Vagina (tissue), 2 donors: ENCODE results near the gene SLC25A19. TPM values are rescaled to one million over a fixed set of nuclear protein-coding genes. Genes with fewer than 3 reads are reported as not detected.
A peak's percentile ranks its signal among the peaks of the same experiment; 100 is the strongest.

Experiments used
- DNase-seq, 2 donors: peaks; one replicate each; pipeline ENCODE4 v3.0.0-alpha.2; 2017; ENCODE audit errors: extremely low spot score in 2 of 2
- H3K27ac ChIP-seq: fragments of 200-600 bp; sonication (generic); one replicate; pipeline ENCODE4 v1.5.1; 2019
- H3K27me3 ChIP-seq: fragments of 200-600 bp; sonication (generic); one replicate; pipeline ENCODE4 v1.5.1; 2019
- H3K36me3 ChIP-seq, 2 donors: fragments of 200-600 bp; sonication (generic); one replicate each; pipeline ENCODE4 v1.5.1; 2017 to 2019
- H3K4me1 ChIP-seq: fragments of 200-600 bp; sonication (generic); one replicate; pipeline ENCODE4 v1.5.1; 2019
- H3K4me3 ChIP-seq, 2 donors: fragments of 200-600 bp; sonication (generic); 1 replicate in 1 of 2; 2 replicates in 1 of 2; pipeline ENCODE4 v1.5.1; 2016 to 2019
- H3K9me3 ChIP-seq: fragments of 200-600 bp; sonication (generic); one replicate; pipeline ENCODE4 v1.5.1; 2019
- POLR2A ChIP-seq, 2 donors: fragments of 450-650 bp; IDR thresholded peaks; one replicate each; pipeline ENCODE4 v1.6.1; 2017; ENCODE audit warnings: antibody characterized with exemption in 2 of 2, mild to moderate bottlenecking in 2 of 2, moderate library complexity in 2 of 2
- POLR2AphosphoS5 ChIP-seq, 2 donors: sonication (generic); formaldehyde crosslinking; IDR thresholded peaks; one replicate each; pipeline ENCODE4 v1.9.0; 2017; ENCODE audit warnings: antibody characterized with exemption in 2 of 2, mild to moderate bottlenecking in 2 of 2, low read depth in 1 of 2; ENCODE audit not compliant: insufficient read depth in 1 of 2
- intact Hi-C: fragments of 100-400 bp; cut with DNase I; formaldehyde crosslinking; loops from one replicate; pipeline ENCODE4 v1.15.1; 2023
- total RNA-seq: library from RNA; depleted of rRNA; stranded (reverse); fragments of >200 nt; gene quantifications from one replicate; pipeline ENCODE4 v1.2.3, GENCODE V29; 2016
- TF ChIP-seq, protein P1 (sequence below), 3 experiments: fragments of 450-650 bp in 2 of 3; fragments of 200-600 bp in 1 of 3; sonication (generic) in 1 of 3; IDR thresholded peaks; one replicate each; pipeline ENCODE4 v1.5.1; 2017 to 2019; ENCODE audit warnings: antibody characterized with exemption in 3 of 3, mild to moderate bottlenecking in 2 of 3, moderate library complexity in 2 of 3

The SLC25A19 gene
- total RNA-seq, 1 donor from 2014 or later, result 16.7 TPM

DNA sequence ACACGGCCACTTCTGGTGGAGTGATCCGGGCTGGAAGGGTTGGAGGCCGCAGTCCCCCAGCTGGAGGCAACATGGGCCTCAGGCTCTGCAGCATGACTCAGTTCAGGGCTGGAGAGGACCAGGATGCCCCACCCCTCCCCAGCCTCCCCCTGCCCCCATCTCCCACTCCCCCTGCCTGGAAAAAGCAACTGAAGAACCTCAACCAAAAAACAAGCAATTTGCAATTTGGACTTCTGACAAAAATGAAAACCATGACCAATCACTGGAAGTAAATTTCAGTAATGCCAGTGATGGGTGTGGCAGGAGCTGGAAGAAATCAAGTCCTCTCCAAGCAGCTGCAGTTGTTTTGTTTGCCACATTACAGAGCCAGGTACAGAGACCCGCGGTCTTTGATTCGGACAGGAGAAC, 11.6 kb downstream of the SLC25A19 start:
- Histone ChIP-seq H3K4me3 (no peak overlapping the region), H3K27ac (no peak overlapping the region), H3K9me3 (no peaks in the 10 kb centered on the region), H3K36me3 (peaks cover 0 to 4% of the 10 kb centered on the region in 2 donors), H3K27me3 (no peaks in the 10 kb centered on the region), H3K4me1 (peaks cover 2% of the 10 kb centered on the region)
- no peak for TF ChIP-seq POLR2AphosphoS5 (IDR thresholded peaks at IDR 0.05; ENCODE audit: insufficient read depth in 1 of 2, low read depth in 1 of 2)
- TF ChIP-seq POLR2A (IDR thresholded peaks at IDR 0.05), result no peak
- DNase-seq, result no peak
- intact Hi-C loops, result no loop called here

DNA sequence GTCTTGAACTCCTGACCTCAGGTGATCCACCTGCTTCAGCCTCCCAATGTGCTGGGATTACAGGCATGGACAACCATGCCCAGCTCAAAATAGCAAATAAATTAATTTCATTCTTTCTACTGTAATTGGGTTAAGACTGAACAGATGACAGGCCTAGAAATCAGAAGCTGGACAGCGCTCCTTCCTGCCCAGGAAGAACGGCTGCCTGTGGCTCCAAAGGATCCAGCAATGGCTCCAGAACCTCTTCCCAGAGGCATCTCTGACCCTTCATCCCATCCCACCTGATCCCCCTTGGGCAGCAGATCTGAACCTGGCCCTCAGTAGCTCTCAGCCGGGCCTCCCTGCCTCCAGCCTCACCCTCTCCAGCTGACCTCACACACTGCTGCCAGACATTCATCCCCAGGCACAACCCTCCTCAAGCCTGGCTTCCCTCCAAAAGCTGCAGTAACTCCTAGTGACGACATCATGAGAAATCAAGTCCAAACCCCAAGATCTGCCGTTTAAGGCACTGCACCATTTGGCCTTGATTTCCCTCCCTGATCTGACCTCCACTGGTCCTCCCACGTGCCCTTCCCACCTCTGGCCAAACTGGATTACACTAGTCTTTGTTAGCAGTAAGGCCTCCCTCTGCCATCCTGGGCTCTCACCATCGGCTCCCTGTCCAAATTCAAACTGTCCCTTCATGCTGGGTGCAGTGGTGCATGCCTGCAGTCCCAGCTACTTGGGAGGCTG, 15.1 kb downstream of the SLC25A19 start:
- H3K27me3 ChIP-seq, result no peaks in the 10 kb centered on the region
- no peaks in the 10 kb centered on the region for H3K9me3 ChIP-seq
- TF ChIP-seq, protein P1, sequence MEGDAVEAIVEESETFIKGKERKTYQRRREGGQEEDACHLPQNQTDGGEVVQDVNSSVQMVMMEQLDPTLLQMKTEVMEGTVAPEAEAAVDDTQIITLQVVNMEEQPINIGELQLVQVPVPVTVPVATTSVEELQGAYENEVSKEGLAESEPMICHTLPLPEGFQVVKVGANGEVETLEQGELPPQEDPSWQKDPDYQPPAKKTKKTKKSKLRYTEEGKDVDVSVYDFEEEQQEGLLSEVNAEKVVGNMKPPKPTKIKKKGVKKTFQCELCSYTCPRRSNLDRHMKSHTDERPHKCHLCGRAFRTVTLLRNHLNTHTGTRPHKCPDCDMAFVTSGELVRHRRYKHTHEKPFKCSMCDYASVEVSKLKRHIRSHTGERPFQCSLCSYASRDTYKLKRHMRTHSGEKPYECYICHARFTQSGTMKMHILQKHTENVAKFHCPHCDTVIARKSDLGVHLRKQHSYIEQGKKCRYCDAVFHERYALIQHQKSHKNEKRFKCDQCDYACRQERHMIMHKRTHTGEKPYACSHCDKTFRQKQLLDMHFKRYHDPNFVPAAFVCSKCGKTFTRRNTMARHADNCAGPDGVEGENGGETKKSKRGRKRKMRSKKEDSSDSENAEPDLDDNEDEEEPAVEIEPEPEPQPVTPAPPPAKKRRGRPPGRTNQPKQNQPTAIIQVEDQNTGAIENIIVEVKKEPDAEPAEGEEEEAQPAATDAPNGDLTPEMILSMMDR (IDR thresholded peaks at IDR 0.05), result no peak
- no peak for TF ChIP-seq POLR2AphosphoS5 (IDR thresholded peaks at IDR 0.05; ENCODE audit: insufficient read depth in 1 of 2, low read depth in 1 of 2)
- TF ChIP-seq POLR2A (IDR thresholded peaks at IDR 0.05), result no peak
- H3K27ac ChIP-seq, result no peak overlapping the region
- H3K4me3 ChIP-seq, result no peak overlapping the region
- no peak for DNase-seq
- no peaks in the 10 kb centered on the region for H3K36me3 ChIP-seq
- peaks cover 23% of the 10 kb centered on the region for H3K4me1 ChIP-seq
- intact Hi-C loops, result no loop called here

DNA sequence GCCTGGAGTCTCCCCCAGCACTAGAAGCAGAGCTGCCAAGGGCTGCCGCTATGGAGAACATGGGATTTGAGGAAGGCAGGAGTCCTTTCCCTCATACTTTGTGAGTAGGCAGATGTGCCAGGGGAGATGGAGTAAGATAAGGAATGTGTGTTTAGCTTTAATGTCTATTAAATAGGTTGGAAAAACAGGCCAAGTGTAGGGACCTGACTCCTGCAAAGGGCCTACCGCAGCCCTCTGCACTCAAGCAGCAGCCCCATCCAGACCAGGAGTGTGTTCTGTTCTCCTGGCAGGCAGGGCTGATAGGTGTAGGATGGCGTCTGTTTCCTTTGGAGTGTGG, 16.4 kb downstream of the SLC25A19 start:
- Histone ChIP-seq H3K27me3 (no peaks in the 10 kb centered on the region), H3K4me1 (peaks cover 23% of the 10 kb centered on the region), H3K9me3 (no peaks in the 10 kb centered on the region), H3K27ac (no peak overlapping the region), H3K36me3 (no peaks in the 10 kb centered on the region), H3K4me3 (no peak overlapping the region)
- DNase-seq, result no peak
- intact Hi-C loops, result no loop called here
- TF ChIP-seq, protein P1 (IDR thresholded peaks at IDR 0.05), result no peak
- TF ChIP-seq POLR2A (IDR thresholded peaks at IDR 0.05), result no peak
- TF ChIP-seq POLR2AphosphoS5 (IDR thresholded peaks at IDR 0.05; ENCODE audit: insufficient read depth in 1 of 2, low read depth in 1 of 2), result no peak

DNA sequence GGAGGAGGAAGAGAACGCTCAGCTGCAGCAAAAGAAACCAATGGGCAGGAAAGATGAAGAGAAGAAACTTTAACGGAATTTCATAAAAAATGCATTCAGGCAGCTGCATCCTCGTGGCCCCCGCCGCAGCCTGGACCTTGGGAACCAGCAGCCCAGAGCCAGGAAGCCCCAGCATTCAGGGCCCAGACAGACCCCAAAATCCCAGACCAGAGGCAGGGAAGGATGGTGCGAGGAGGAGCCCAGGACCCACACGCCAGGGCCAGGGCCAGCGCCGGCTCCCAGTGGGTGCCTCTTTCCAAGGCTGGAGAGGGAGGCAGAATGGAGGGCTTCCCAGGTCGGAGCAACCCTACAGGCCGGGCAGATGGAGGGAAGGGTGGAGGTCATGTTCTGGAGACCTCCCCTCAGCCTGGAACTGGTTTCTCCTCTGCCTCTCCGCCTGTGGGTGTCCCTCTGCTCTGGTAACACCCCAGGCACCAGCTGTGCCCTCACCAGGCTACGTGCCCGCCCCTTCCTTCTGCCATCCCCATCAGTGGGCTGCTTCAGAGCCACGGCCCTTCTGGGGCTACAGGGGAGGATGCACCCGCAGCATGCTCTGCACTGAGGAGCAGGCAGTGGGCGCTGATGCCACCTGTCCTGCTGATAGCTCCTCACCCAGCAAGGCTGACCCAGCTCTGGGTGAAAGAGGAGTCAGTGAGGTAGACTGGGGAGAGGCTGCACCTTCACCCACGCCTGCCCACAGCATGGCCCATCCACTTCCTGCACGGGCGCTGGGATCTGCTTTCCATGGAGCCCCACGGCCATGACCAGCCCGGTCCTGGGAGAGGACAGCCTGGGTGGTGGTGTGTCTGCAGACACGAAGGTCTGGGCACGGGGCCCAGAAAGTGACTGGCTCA, 17.0 kb downstream of the SLC25A19 start:
- Histone ChIP-seq H3K9me3 (no peaks in the 10 kb centered on the region), H3K4me3 (peak overlapping the region; percentile 76 to 88), H3K27ac (peak overlapping the region; percentile 78), H3K27me3 (no peaks in the 10 kb centered on the region), H3K4me1 (peaks cover 23% of the 10 kb centered on the region), H3K36me3 (no peaks in the 10 kb centered on the region)
- no peak for DNase-seq
- TF ChIP-seq POLR2AphosphoS5 (IDR thresholded peaks at IDR 0.05; ENCODE audit: insufficient read depth in 1 of 2, low read depth in 1 of 2) (no peak), POLR2A (IDR thresholded peaks at IDR 0.05) (no peak)
- TF ChIP-seq, protein P1 (IDR thresholded peaks at IDR 0.05), result no peak
- intact Hi-C loops, result no loop called here

DNA sequence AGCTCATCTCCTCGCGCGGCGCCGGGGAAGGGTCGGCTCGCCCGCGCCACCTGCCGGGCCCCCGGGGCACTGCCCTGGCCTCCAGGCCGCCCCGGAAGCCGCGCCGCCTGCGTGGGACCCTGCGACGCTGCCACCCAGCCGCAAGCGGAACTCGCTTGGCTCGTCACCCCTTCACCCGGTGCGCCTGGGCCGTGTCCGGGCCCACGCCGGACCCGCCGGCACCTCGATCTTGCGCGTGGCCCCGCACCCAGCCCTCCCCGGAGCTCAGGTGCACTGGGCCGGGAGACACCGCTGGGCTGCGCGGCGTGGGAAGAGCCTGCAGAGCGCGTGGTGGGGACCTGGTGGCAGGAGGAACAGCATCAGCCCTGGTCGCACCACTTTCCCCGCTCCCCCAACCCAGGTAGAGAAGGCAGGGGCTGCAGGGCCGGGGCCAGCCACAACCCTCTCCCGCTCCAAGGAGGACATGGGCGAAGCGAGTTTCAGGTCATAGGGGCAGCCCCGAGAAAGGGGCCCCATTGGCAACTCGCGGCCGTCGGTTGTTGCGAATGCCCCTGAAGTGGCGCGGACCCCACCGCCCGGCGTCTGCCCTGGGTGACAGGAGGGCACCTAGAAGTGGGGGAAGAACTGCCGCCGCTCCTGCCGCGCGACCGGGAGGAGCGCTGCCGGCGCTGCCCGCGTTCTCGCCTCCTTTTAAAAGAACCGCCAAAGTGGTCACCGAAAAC, 17.8 kb downstream of the SLC25A19 start:
- peaks cover 0 to 2% of the 10 kb centered on the region in 2 donors for H3K36me3 ChIP-seq
- no peaks in the 10 kb centered on the region for H3K27me3 ChIP-seq
- peaks cover 23% of the 10 kb centered on the region for H3K4me1 ChIP-seq
- peak overlapping the region; percentile 76 to 88 for H3K4me3 ChIP-seq
- H3K9me3 ChIP-seq, result no peaks in the 10 kb centered on the region
- DNase-seq, result no peak
- peak overlapping the region; percentile 78 for H3K27ac ChIP-seq
- TF ChIP-seq POLR2A (IDR thresholded peaks at IDR 0.05) (no peak), POLR2AphosphoS5 (IDR thresholded peaks at IDR 0.05; ENCODE audit: insufficient read depth in 1 of 2, low read depth in 1 of 2) (no peak)
- TF ChIP-seq, protein P1 (IDR thresholded peaks at IDR 0.05), result peak; percentile 39 to 68 (median 55)
- intact Hi-C loops, result no loop called here
